HG03439 (cell line): ENCODE results near the gene SZRD1.

Experiments
- ATAC-seq: cut with Tn5 transposase; IDR thresholded peaks from one replicate; pipeline ENCODE4 v1.9.1; 2021; ENCODE audit warnings: mild to moderate bottlenecking, moderate library complexity; ENCODE audit not compliant: unreplicated experiment

The SZRD1 gene

GRCh38 chr1:16436946-16437474 lies 70.0 kb downstream of the SZRD1 start, which contains the start of gene SPATA21:
TSS of gene SPATA21 (minus strand) at chr1:16437424. CDS start at chr1:16431371, 6,053 bp downstream.
- no peak for ATAC-seq

DNA sequence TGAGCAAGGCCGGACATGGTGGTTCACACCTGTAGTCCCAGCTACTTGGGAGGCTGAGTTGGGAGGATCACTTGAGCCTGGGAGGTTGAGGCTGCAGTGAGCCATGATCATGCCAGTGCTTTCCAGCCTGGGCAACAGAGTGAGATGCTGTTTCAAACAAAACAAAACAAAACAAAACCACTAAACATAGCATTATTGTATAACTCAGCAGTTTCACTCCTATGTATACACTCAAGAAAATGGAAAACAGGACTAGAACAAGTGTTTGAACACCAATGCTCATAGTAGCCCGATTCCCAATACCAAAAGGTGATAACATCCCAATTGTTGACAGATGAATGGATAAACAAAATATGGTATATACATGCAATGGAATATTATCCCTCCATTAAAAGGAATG lies 71.5 kb downstream of the SZRD1 start:
- ATAC-seq = no peak

DNA sequence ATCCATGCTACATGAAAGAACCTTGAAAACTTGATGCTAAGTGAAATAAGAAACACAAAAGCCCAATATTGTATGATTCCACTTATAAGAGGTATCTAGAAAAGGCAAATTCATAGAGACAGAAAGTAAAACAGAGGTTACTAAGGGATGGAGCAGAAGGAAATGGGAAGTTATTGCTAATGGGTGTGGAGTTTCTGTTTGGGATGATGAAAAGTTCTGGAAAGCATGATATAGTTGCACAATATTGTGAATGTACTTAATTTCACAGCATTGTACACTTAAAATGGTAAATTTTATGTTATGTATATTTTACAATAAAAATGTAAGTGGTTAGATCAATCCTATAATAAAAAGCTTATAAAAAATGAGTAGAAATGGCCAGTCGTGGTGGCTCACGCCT lies 71.9 kb downstream of the SZRD1 start:
- no peak for ATAC-seq

- ATAC-seq = no peak
Measured at GRCh38 chr1:16440131-16440469, 73.1 kb downstream of the SZRD1 start.

DNA sequence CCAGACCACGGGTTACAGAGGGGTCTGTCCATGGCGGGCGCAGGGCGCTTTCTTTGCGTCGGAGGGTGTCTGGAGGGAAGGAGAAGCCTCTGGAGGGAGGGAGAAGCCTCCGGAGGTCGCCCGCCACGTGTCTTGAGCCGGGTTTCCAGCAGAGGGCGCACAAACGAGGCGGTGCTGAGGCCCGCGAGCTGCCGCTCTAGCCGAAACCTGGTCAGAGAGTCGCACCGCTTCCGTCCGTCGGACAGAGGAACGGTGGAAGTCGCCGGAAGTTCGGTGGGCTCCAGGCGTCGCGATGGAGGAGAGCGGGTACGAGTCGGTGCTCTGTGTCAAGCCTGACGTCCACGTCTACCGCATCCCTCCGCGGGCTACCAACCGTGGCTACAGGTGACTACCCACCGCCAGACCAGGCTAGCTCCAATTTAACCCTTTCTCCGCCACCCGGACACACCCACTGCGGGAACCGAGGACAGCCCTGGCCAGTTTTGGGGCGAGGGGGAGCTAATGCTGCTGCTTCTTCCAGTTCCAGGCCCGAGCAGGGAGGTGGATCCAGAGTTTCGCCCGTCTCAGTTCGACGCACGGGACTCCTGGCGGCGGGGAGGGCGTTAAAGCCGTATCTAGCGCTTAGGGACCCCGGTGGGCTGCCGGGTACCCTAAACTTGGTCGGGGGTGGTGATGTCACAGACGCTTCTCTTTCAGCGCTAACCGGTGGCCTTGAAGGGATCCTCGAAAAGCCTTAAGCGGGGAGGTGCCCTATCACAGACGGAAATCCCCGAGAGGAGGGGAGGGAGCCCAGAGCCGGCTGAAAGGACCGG lies 73.6 kb downstream of the SZRD1 start, which contains the start of gene NECAP2:
NECAP2 (plus strand) TSS at position 255 of the 812 bp plus-strand sequence; CDS start at position 293, 38 bp downstream.
- peak; percentile 76 for ATAC-seq

- no peak for ATAC-seq
Measured at GRCh38 chr1:16441282-16441665, 74.2 kb downstream of the SZRD1 start.

- no peak for ATAC-seq
Measured at GRCh38 chr1:16442265-16442664, 75.2 kb downstream of the SZRD1 start.

DNA sequence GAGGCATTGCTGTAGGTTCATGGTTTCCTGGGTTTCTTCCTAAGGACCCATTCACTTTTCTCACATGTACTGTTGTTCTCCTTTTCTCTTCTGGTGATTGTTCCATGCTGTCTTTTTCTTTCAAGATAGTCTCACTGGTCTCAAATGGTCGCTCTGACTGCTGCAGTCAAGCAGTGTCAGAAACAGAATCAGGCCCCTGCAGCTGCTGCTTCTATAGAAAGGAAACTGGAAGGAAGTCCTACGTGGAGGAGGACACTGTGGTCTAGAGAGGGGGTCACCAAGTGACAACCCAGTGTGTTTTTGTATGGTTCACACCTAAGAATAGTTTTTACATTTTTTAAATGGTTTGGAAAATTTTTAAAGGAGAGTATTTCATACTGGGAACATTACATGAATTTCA lies 75.9 kb downstream of the SZRD1 start:
- ATAC-seq = no peak

DNA sequence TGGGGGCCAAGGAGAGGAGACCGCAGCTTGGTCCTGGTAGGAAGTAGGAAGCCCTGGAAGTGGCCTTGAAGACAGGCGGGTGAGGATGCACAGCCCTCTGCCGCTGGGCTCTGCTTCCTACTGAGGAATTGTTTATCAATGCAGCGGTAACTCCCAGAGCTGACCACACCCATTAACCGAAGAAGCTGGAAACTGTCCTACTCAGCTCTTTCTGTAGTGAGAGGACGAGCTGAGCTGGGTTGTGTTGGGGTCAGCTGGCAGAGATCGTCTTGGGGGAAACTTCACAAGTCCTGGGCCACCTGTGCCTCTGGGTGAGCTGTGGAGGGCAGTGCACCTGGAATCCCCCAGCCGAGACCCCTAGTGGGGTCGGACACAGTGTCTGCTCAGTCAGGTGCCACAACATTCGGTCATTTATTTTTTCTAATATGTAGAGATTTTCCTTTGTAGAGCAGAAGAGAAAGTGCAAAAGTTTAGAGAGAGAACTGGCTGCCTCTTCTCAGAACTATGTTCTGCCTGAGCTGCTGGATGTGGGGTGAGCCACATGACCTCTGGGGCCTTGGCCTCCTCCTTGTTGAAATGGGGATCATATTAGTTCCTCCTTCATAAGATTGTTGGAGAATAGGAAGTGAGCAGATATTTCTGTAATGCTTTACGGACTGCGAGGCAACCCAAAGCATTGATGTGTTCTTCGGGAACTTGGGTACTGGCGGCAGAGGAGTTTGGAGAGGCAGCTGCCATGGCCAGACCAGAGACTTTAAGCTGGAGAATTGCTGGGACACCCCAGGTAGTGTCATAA lies 77.1 kb downstream of the SZRD1 start:
- no peak for ATAC-seq

DNA sequence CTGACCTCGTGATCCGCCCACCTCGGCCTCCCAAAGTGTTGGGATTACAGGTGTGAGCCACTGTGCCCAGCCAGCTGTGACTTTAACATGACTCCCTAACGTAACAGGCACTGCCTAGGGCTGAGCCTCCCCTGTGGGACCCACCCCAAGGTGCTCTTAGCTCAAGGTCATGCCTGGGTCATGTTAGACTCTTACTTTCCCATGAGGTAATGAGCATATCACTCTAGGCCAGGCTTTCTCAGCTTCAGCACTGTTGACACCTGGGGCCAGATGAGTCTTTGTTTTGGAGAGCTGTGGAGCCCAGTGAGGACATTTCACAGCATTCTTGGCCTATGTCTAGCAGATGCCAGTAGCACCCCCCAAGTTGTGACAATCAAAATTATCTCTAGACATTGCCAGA lies 78.0 kb downstream of the SZRD1 start:
- ATAC-seq = no peak

GRCh38 chr1:16446116-16446515 lies 79.1 kb downstream of the SZRD1 start:
- ATAC-seq = no peak

GRCh38 chr1:16447641-16448040 lies 80.6 kb downstream of the SZRD1 start:
- ATAC-seq = no peak
